GM21576 (cell line): ENCODE results near the gene RO60.
A peak's percentile ranks its signal among the peaks of the same experiment; 100 is the strongest.
"Not testable (repeated sequence)": the region's sequence is repeated elsewhere in the genome, so short reads cannot be mapped to it uniquely, and the experiment has no call there.

Experiments used
- ATAC-seq: cut with Tn5 transposase; IDR thresholded peaks from one replicate; pipeline ENCODE4 v1.9.1; 2021; ENCODE audit warnings: mild to moderate bottlenecking, moderate library complexity; ENCODE audit not compliant: unreplicated experiment

RO60 gene

GRCh38 chr1:193059282-193060114 is at the start of gene RO60, which contains the start of gene UCHL5:
TSS of gene RO60 (plus strand) at chr1:193059612. CDS start at chr1:193069055, 9,443 bp downstream.
TSS of gene UCHL5 (minus strand) at chr1:193059360. CDS start at chr1:193059260, 100 bp downstream.
- peak; percentile 95 for ATAC-seq

- no peak for ATAC-seq
These were observed 48.0 kb upstream of the RO60 start for GRCh38 chr1:193011406-193011805.

- ATAC-seq, result no peak
These were observed 46.4 kb upstream of the RO60 start for GRCh38 chr1:193013005-193013404.

- no peak for ATAC-seq
These were observed 45.7 kb upstream of the RO60 start for GRCh38 chr1:193013707-193014106.

GRCh38 chr1:193014400-193014799 is 45.0 kb upstream of the RO60 start:
- ATAC-seq, result no peak

GRCh38 chr1:193016788-193017187 is 42.6 kb upstream of the RO60 start:
- no peak for ATAC-seq

GRCh38 chr1:193019442-193020026 is 39.9 kb upstream of the RO60 start:
- peak; percentile 87 for ATAC-seq

- no peak for ATAC-seq
These were observed 34.2 kb upstream of the RO60 start for GRCh38 chr1:193025218-193025617.

- ATAC-seq, result no peak
These were observed 29.1 kb upstream of the RO60 start for GRCh38 chr1:193030280-193030679.

- peak; percentile 60 for ATAC-seq
These were observed 28.0 kb upstream of the RO60 start for GRCh38 chr1:193031431-193031830.

- ATAC-seq, result not testable (repeated sequence)
These were observed 26.6 kb upstream of the RO60 start for GRCh38 chr1:193032643-193033427.

GRCh38 chr1:193033610-193034009 is 25.8 kb upstream of the RO60 start:
- ATAC-seq, result no peak

- ATAC-seq, result no peak
These were observed 22.9 kb upstream of the RO60 start for GRCh38 chr1:193036337-193037047.

- ATAC-seq, result no peak
These were observed 19.4 kb upstream of the RO60 start for GRCh38 chr1:193040011-193040410.

- no peak for ATAC-seq
These were observed 16.4 kb upstream of the RO60 start for GRCh38 chr1:193042766-193043691.

GRCh38 chr1:193048913-193049312 is 10.5 kb upstream of the RO60 start:
- not testable (repeated sequence) for ATAC-seq

GRCh38 chr1:193054169-193054675 is 5.2 kb upstream of the RO60 start:
- ATAC-seq, result no peak

- ATAC-seq, result peak; percentile 44
These were observed 707 bp upstream of the RO60 start for GRCh38 chr1:193058529-193059281.

- ATAC-seq, result no peak
These were observed 647 bp downstream of the RO60 start for GRCh38 chr1:193060115-193060403.
